K562 (cell line): ENCODE results near the gene CNGB1. TPM values are rescaled to one million over a fixed set of nuclear protein-coding genes. Genes with fewer than 3 reads are reported as not detected.

Experiments
- ATAC-seq: fragments of 200-7000 bp; cut with Tn5 transposase; 3 replicates; pipeline ENCODE4 v1.9.1; 2020; ENCODE audit warnings: moderate library complexity
- BruUV-seq: library from RNA; stranded (reverse); fragments of 400-500 nt; replicated peaks from 2 replicates; lab custom pipeline; 2021; lab: Mats Ljungman, UMichigan
- CTCF ChIA-PET: fragments of 300-600 bp; formaldehyde crosslinking; extraction: SDS; loops from one replicate; lab custom pipeline; 2021; ENCODE audit warnings: low intra/inter-chr PET ratio; lab: Yijun Ruan, JAX
- POLR2A ChIA-PET: fragments of 300-600, 350-650 bp; sonication (Branson Sonifier 250); formaldehyde crosslinking; extraction: SDS; loops from one replicate; lab custom pipeline; 2021; ENCODE audit warnings: antibody characterized with exemption, inconsistent platforms; lab: Yijun Ruan, JAX
- DNase-seq, 4 experiments: peaks; one replicate each; pipeline versions ENCODE4 v3.0.0 to v3.0.0-alpha.2; 2011 to 2018; ENCODE audit warnings: low spot score in 3 of 4, mixed read lengths in 3 of 4; ENCODE audit errors: extremely low read depth in 1 of 4
- FAIRE-seq: peaks from 2 replicates; lab custom pipeline; 2011; peaks lifted over from hg19 to GRCh38; lab: Jason Lieb, UNC
- H2AFZ ChIP-seq: 2 replicates; pipeline ENCODE4 v1.6.0; 2011; ENCODE audit warnings: low read depth, low read length, control low read depth, inconsistent platforms
- H3K27ac ChIP-seq: fragments of 200-600 bp; 3 replicates; pipeline ENCODE4 v1.8.0; 2011; ENCODE audit warnings: low read depth, mild to moderate bottlenecking, control low read depth, inconsistent platforms, low read length, moderate library complexity, mixed read lengths; ENCODE audit errors: extremely low read depth
- H3K27me3 ChIP-seq, 2 experiments: fragments of 300-600 bp in 1 of 2; 2 replicates in 1 of 2; 3 replicates in 1 of 2; pipeline versions ENCODE4 v1.6.0 to v1.8.0; 2011; ENCODE audit warnings: inconsistent platforms in 2 of 2, low read length in 2 of 2, mild to moderate bottlenecking in 1 of 2, mixed read lengths in 1 of 2, moderate library complexity in 1 of 2; ENCODE audit not compliant: control insufficient read depth in 2 of 2, insufficient read depth in 2 of 2
- H3K36me3 ChIP-seq: fragments of 300-600 bp; 3 replicates; pipeline ENCODE4 v1.8.0; 2011; ENCODE audit warnings: mild to moderate bottlenecking, low read length, inconsistent platforms; ENCODE audit not compliant: control insufficient read depth, insufficient read depth
- H3K4me1 ChIP-seq, 2 experiments: fragments of 200-600 bp in 1 of 2; replicated peaks in 1 of 2; 2 replicates in 1 of 2; 3 replicates in 1 of 2; pipeline versions ENCODE4 v1.5.1 to v1.8.0; 2011; ENCODE audit warnings: inconsistent platforms in 2 of 2, low read length in 2 of 2, mild to moderate bottlenecking in 1 of 2, mixed read lengths in 1 of 2, moderate library complexity in 1 of 2; ENCODE audit not compliant: control insufficient read depth in 2 of 2, insufficient read depth in 2 of 2
- H3K4me2 ChIP-seq: 2 replicates; pipeline ENCODE4 v1.6.1; 2011; ENCODE audit warnings: low read length, control low read depth, inconsistent platforms, mixed read lengths; ENCODE audit not compliant: insufficient read depth
- H3K4me3 ChIP-seq: fragments of 200-600 bp; sonication (generic), shearing (Covaris generic); 2 replicates; pipeline ENCODE4 v1.5.1; 2016; ENCODE audit warnings: control low read depth, inconsistent platforms
- H3K79me2 ChIP-seq: fragments of 200-600 bp; 3 replicates; pipeline ENCODE4 v1.8.0; 2011; ENCODE audit warnings: low read length, inconsistent platforms; ENCODE audit not compliant: control insufficient read depth, insufficient read depth
- H3K9ac ChIP-seq, 2 experiments: 2 replicates each; pipeline versions ENCODE4 v1.6.0 to v1.6.1; 2011; ENCODE audit warnings: low read depth in 2 of 2, low read length in 2 of 2, control low read depth in 1 of 2, inconsistent platforms in 1 of 2, mild to moderate bottlenecking in 1 of 2, mixed read lengths in 1 of 2; ENCODE audit not compliant: insufficient read depth in 1 of 2
- H3K9me1 ChIP-seq: one replicate; pipeline ENCODE4 v1.6.0; 2011; ENCODE audit warnings: inconsistent platforms, mild to moderate bottlenecking, low read length, moderate library complexity; ENCODE audit not compliant: control insufficient read depth, insufficient read depth
- H3K9me3 ChIP-seq: replicated peaks from 2 replicates; pipeline ENCODE4 v1.5.1; 2011; ENCODE audit warnings: low read depth, low read length, inconsistent platforms; ENCODE audit not compliant: control insufficient read depth, insufficient read depth
- H4K20me1 ChIP-seq: replicated peaks from 2 replicates; pipeline ENCODE4 v1.6.1; 2011; ENCODE audit warnings: low read length, inconsistent platforms, mixed read lengths; ENCODE audit not compliant: control insufficient read depth, insufficient read depth
- COPS2 ChIP-seq: fragments of 450-650 bp; conservative IDR thresholded peaks from 2 replicates; pipeline ENCODE4 v1.6.1; 2016; ENCODE audit warnings: mild to moderate bottlenecking, moderate library complexity
- KLF10 ChIP-seq: fragments of 250-450 bp; sonication (Bioruptor Pico); IDR thresholded peaks from 2 replicates; pipeline ENCODE4 v1.6.1; 2021; ENCODE audit warnings: matching md5 sums
- LARP7 ChIP-seq: fragments of 450-650 bp; IDR thresholded peaks from 2 replicates; pipeline ENCODE4 v1.6.1; 2016
- NFATC3 ChIP-seq: fragments of 450-650 bp; IDR thresholded peaks from 2 replicates; pipeline ENCODE4 v1.6.1; 2017; ENCODE audit warnings: mild to moderate bottlenecking
- RNF2 ChIP-seq: sonication (generic); IDR thresholded peaks from 2 replicates; pipeline ENCODE4 v1.6.1; 2016
- SMARCA5 ChIP-seq: fragments of 450-650 bp; IDR thresholded peaks from 2 replicates; pipeline ENCODE4 v1.6.1; 2016
- SMARCB1 ChIP-seq: IDR thresholded peaks from 2 replicates; pipeline ENCODE4 v1.6.1; 2011; ENCODE audit warnings: improper control_type of control experiment, low read depth; ENCODE audit not compliant: insufficient read length
- SRSF3 ChIP-seq: fragments of 200-400 bp; formaldehyde crosslinking; IDR thresholded peaks from 2 replicates; pipeline ENCODE4 v1.6.1; 2016; ENCODE audit warnings: mild to moderate bottlenecking, low read length, moderate library complexity; ENCODE audit not compliant: insufficient read depth
- ZNF133 ChIP-seq: fragments of 250-450 bp; sonication (Bioruptor Pico); IDR thresholded peaks from 2 replicates; pipeline ENCODE4 v1.4.0; 2020; ENCODE audit warnings: mild to moderate bottlenecking
- ZNF3 ChIP-seq: fragments of 250-450 bp; sonication (Bioruptor Pico); IDR thresholded peaks from 2 replicates; pipeline ENCODE4 v1.5.0; 2021; ENCODE audit warnings: mild to moderate bottlenecking, moderate library complexity
- ZNF655 ChIP-seq: fragments of 250-450 bp; sonication (Bioruptor Pico); IDR thresholded peaks from 2 replicates; pipeline ENCODE4 v1.5.0; 2021
- WGBS: fragments of 100-300 bp; shearing (Covaris generic); methylation state at CpG from one replicate; pipeline ENCODE4 v1.1.6; 2016; ENCODE audit warnings: low coverage, mixed read lengths; ENCODE audit not compliant: insufficient coverage; ENCODE audit errors: missing lambda C conversion rate; 5-methylcytosine and 5-hydroxymethylcytosine counted together
- in situ Hi-C: fragments of 300-500 bp; cut with MboI; formaldehyde crosslinking; loops from 4 replicates; pipeline ENCODE4 v1.15.0; 2018; ENCODE audit warnings: inconsistent platforms, mixed read lengths
- intact Hi-C: fragments of 100-400 bp; cut with micrococcal nuclease; formaldehyde crosslinking; loops from 2 replicates; pipeline ENCODE4 v1.14.2; 2022
- polyA plus RNA-seq, 8 experiments: library from polyadenylated mRNA; depleted of rRNA in 4 of 8; stranded (reverse) in 5 of 8; unstranded in 3 of 8; fragments of >200 nt; fragmentation: Nextera tagmentation in 2 of 8; fragmentation: Illumina TruSeq in 1 of 8; extraction: Ambion mirVana in 2 of 8; extraction: Trizol in 1 of 8; gene quantifications; 2 replicates each; pipeline versions ENCODE4 v1.2.1 to v1.2.3, GENCODE V29; 2011 to 2014; ENCODE audit warnings: inconsistent platforms in 1 of 8, missing spikeins in 1 of 8
- total RNA-seq, 7 experiments: library from RNA; depleted of rRNA in 6 of 7; stranded (reverse); fragments of >200 nt in 6 of 7; fragmentation: Illumina TruSeq in 2 of 7; extraction: Trizol in 2 of 7; gene quantifications; 2 replicates each; pipeline versions ENCODE4 v1.2.1 to v1.2.3, GENCODE V29; 2011 to 2021; ENCODE audit warnings: low replicate concordance in 1 of 7
- TF ChIP-seq, protein P1 (sequence below): fragments of 250-450 bp; sonication (Bioruptor Pico); IDR thresholded peaks from 2 replicates; pipeline ENCODE4 v1.9.0; 2021; ENCODE audit warnings: mild to moderate bottlenecking

CNGB1 gene
- total and polyA plus RNA-seq, 9 of the 15 experiments (the other 6 are each of a cell fraction or from before 2014, with no cell fraction given), result not detected

- Histone ChIP-seq H3K4me1 (no peaks in the 10 kb centered on the region), H3K9ac (no peak overlapping the region; a peak in 1 of 4 replicates), H2AFZ (no peak overlapping the region), H3K4me2 (no peak overlapping the region), H3K79me2 (no peaks in the 10 kb centered on the region), H3K9me3 (no peaks in the 10 kb centered on the region), H4K20me1 (peaks cover 9% of the 10 kb centered on the region; the same call in 1 of the 2 replicates), H3K4me3 (no peak overlapping the region), H3K36me3 (no peaks in the 10 kb centered on the region), H3K27me3 (peaks cover 16 to 74% of the 10 kb centered on the region in 2 experiments; a peak in 4 of 5 replicates), H3K9me1 (no peaks in the 10 kb centered on the region), H3K27ac (no peak overlapping the region)
- intact Hi-C loops (no loop called here), in situ Hi-C loops (no loop called here)
- FAIRE-seq (no peak), DNase-seq (no peak), ATAC-seq (peak; percentile 30; the same call in 2 of the 3 replicates)
- WGBS, result 17% methylated on average over 9 of the region's 9 CpGs
- no TSS peak for BruUV-seq
- TF ChIP-seq ZNF655 (CRISPR knock-in tag) (no peak), LARP7 (no peak), RNF2 (no peak), COPS2 (no peak), SMARCB1 (no peak), SMARCA5 (no peak), ZNF3 (no peak), ZNF133 (no peak), SRSF3 (no peak), NFATC3 (no peak), KLF10 (no peak)
- TF ChIP-seq, protein P1, sequence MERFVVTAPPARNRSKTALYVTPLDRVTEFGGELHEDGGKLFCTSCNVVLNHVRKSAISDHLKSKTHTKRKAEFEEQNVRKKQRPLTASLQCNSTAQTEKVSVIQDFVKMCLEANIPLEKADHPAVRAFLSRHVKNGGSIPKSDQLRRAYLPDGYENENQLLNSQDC (CRISPR knock-in tag), result no peak
- CTCF ChIA-PET, result no interaction called here
- POLR2A ChIA-PET, result interaction anchor here (0.6 kb wide), 1 partner anchor 151 kb away, joined by 6 read pairs; no protein-coding TSS in a partner anchor
These were observed 59.2 kb downstream of the CNGB1 start for GRCh38 chr16:57911743-57912142.
